ENCODE results near the gene CDH15.

Gene CDH15

DNA sequence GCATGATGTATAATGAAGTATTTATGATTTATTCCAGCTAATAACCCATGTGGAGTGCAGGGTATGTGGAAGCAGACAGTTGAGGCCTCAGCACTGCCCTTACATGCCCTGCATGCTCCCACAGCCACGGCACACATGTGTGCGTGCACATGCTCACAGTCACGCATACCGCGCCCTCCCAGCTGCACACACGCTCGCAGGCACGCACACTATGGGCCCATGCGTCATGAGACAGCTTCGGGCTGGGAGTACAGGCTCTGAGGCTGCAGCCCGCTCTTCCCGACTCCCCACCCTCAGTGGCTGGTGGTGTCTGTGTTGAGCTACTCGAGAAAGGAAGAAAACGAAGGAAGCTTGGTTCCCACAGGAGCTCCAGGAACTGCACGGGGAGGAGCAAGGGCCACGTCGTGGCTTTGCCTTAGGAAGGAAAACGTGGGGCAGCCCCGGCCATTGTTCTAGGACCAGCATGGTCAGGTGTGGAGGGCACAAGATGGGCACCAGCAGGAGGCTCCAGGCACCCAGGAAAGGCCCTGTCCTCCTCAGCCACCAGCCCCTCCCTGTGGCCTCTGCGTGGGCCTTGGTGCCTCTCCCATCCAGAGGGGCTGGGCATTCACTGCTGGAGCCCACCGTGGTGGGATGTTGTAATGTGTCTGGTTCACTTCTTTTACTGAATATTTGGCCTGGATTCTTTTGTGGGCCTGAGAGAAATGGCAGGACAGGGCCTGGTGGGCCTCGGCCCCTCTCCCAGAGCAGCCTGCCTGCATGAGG lies 27.5 kb upstream of the CDH15 start:
- no peak for ATAC-seq
- no peak for TF ChIP-seq ZC3H10 (CRISPR knock-in tag; IDR thresholded peaks at IDR 0.05)
- TF ChIP-seq GLIS3 (CRISPR knock-in tag; IDR thresholded peaks at IDR 0.05), result no peak

DNA sequence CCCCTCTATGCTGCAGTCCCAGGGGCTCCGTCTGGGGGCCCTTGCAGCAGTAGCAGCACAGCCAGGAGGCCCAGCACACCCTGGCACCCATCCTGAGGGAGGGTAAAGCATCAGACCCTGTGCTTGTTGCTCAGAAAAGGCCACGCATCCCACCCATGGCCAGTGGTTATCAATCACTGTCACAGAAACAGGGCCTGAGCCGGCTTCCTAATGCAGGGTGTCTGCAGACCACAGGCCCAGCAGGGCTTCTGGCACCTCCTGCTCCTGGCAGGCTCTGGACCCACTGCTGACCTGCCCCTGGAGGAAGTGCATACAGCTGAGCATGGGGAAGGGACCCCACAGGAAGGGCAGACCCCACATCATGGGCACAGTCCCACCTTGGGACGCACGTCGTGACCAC lies 26.9 kb upstream of the CDH15 start:
- TF ChIP-seq TCF4 (CRISPR knock-in tag; IDR thresholded peaks at IDR 0.05; ENCODE audit: borderline replicate concordance) (no peak), TSHZ2 (CRISPR knock-in tag; IDR thresholded peaks at IDR 0.05) (no peak)

DNA sequence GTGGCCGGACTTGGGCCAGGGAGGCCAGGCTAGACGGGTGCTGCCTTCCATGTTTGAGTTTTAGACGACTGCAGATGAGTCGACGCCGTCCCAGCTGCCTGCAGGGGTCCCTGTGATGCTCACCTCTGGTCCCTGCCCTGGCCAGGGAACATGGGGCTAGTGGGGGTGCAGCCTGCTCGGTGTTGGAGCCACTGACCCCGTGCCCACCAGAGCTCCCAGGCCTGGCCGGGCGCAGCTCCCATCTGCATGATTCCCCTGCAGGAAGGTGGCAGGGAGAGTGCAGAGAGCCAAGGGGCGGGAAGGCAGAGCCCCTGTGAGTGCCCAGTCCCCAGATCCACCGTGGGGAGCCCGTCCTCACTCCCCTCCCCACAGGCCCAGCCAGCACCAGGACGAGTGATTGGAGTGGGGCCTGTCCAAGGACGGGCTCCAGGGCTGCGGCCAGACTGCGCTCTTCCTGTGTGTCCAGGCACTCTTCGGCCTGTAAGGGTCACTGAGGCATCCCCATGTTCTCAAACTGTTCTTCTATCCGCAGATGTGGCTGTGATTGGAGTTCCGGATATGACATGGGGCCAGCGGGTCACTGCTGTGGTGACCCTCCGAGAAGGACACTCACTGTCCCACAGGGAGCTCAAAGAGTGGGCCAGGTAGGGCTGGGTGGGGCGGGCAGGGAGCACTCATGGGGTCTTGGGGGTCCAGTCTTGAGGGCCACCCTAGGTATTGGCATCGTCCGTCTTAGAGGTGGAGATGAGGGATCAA lies 26.0 kb upstream of the CDH15 start:
- TF ChIP-seq ZC3H10 (CRISPR knock-in tag; IDR thresholded peaks at IDR 0.05) (no peak), SNAI2 (CRISPR knock-in tag; IDR thresholded peaks at IDR 0.05) (no peak), ESRRG (CRISPR knock-in tag; IDR thresholded peaks at IDR 0.05) (no peak), PATZ1 (CRISPR knock-in tag; IDR thresholded peaks at IDR 0.05; ENCODE audit: borderline replicate concordance) (no peak), TSHZ2 (CRISPR knock-in tag; IDR thresholded peaks at IDR 0.05) (no peak), ZNF8 (CRISPR knock-in tag; IDR thresholded peaks at IDR 0.05) (no peak), RARB (CRISPR knock-in tag; IDR thresholded peaks at IDR 0.05) (no peak), PPARA (CRISPR knock-in tag; IDR thresholded peaks at IDR 0.05; ENCODE audit: borderline replicate concordance) (no peak), TCF4 (CRISPR knock-in tag; IDR thresholded peaks at IDR 0.05; ENCODE audit: borderline replicate concordance) (no peak), ISL1 (CRISPR knock-in tag; IDR thresholded peaks at IDR 0.05) (no peak), CSRNP3 (CRISPR knock-in tag; IDR thresholded peaks at IDR 0.05) (no peak), OSR1 (CRISPR knock-in tag; IDR thresholded peaks at IDR 0.05) (no peak), ARNTL (CRISPR knock-in tag; IDR thresholded peaks at IDR 0.05; ENCODE audit: borderline replicate concordance, low read depth) (no peak), TOX (CRISPR knock-in tag; IDR thresholded peaks at IDR 0.05; ENCODE audit: borderline replicate concordance) (no peak), CSDC2 (CRISPR knock-in tag; IDR thresholded peaks at IDR 0.05) (no peak), BACH2 (CRISPR knock-in tag; IDR thresholded peaks at IDR 0.05; ENCODE audit: borderline replicate concordance) (no peak), ZNF565 (CRISPR knock-in tag; conservative IDR thresholded peaks at IDR 0.05; ENCODE audit: low read depth) (no peak)
- TF ChIP-seq, protein P1, sequence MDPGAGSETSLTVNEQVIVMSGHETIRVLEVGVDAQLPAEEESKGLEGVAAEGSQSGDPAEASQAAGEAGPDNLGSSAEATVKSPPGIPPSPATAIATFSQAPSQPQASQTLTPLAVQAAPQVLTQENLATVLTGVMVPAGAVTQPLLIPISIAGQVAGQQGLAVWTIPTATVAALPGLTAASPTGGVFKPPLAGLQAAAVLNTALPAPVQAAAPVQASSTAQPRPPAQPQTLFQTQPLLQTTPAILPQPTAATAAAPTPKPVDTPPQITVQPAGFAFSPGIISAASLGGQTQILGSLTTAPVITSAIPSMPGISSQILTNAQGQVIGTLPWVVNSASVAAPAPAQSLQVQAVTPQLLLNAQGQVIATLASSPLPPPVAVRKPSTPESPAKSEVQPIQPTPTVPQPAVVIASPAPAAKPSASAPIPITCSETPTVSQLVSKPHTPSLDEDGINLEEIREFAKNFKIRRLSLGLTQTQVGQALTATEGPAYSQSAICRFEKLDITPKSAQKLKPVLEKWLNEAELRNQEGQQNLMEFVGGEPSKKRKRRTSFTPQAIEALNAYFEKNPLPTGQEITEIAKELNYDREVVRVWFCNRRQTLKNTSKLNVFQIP (CRISPR knock-in tag; IDR thresholded peaks at IDR 0.05; ENCODE audit: borderline replicate concordance, low read depth), result no peak
- ATAC-seq, result no peak

More for the DNA sequence above, 26.9 kb upstream of the CDH15 start:
- ATAC-seq, result no peak

All from SK-N-SH treated with all-trans-retinoic acid at 6 μM for 48 hours (cell line).